Measurements from ENCODE around the gene PUM1.

- TF ChIP-seq CTCF (IDR thresholded peaks at IDR 0.05) (no peak), POLR2A (IDR thresholded peaks at IDR 0.05) (no peak)
Measured at GRCh38 chr1:30895944-30896660, 169.4 kb downstream of the PUM1 start.

All from thyroid gland (tissue), 4 donors.